Activated B cell treated with CpG ODN at 0.5 μM for 24 hours (primary cell): ENCODE data around the gene LAMTOR3. TPM values are rescaled to one million over a fixed set of nuclear protein-coding genes. Genes with fewer than 3 reads are reported as not detected.

ENCODE experiments used
- ATAC-seq: fragments of 200-7000 bp; cut with Tn5 transposase; one replicate; pipeline ENCODE4 v1.10.0; 2021; ENCODE audit warnings: low read depth, mild to moderate bottlenecking, moderate library complexity
- CTCF ChIA-PET: fragments of 350-600 bp; sonication (Branson Sonifier 250); formaldehyde crosslinking; loops from one replicate; lab custom pipeline; 2021; ENCODE audit warnings: antibody characterized with exemption; lab: Charles Lee
- POLR2A ChIA-PET: fragments of 350-600 bp; sonication (Branson Sonifier 250); formaldehyde crosslinking; loops from one replicate; lab custom pipeline; 2021; ENCODE audit warnings: antibody characterized with exemption; lab: Charles Lee
- DNase-seq: peaks from one replicate; pipeline ENCODE4 v3.0.0; 2022
- H3K27ac Mint-ChIP-seq: one replicate; pipeline ENCODE4 v1.8.0; 2020; ENCODE audit warnings: mixed read lengths
- H3K27me3 Mint-ChIP-seq: one replicate; pipeline ENCODE4 v1.8.0; 2021; ENCODE audit warnings: mixed read lengths
- H3K36me3 Mint-ChIP-seq: one replicate; pipeline ENCODE4 v1.8.0; 2021; ENCODE audit warnings: low read depth, mixed read lengths
- H3K4me1 Mint-ChIP-seq: one replicate; pipeline ENCODE4 v1.8.0; 2021; ENCODE audit warnings: mixed read lengths
- H3K4me3 Mint-ChIP-seq: one replicate; pipeline ENCODE4 v1.8.0; 2020; ENCODE audit warnings: mild to moderate bottlenecking, mixed read lengths
- H3K9me3 Mint-ChIP-seq: one replicate; pipeline ENCODE4 v1.8.0; 2020; ENCODE audit warnings: mixed read lengths
- CTCF ChIP-seq: fragments of 200-600 bp; IDR thresholded peaks from one replicate; pipeline ENCODE4 v1.8.0; 2022; ENCODE audit warnings: antibody characterized with exemption, mild to moderate bottlenecking
- intact Hi-C: fragments of 100-400 bp; cut with micrococcal nuclease; formaldehyde crosslinking; loops from one replicate; pipeline ENCODE4 v1.15.1; 2024
- total RNA-seq: library from RNA; stranded (reverse); gene quantifications from 2 replicates; pipeline ENCODE4 v1.2.3, GENCODE V29; 2022

The LAMTOR3 gene
- total RNA-seq, 1 donor from 2014 or later = 23.8 TPM

- Mint-ChIP-seq H3K4me1 (peaks cover 26% of the 10 kb centered on the region), H3K27me3 (no peaks in the 10 kb centered on the region), H3K27ac (peak overlapping the region; percentile 90), H3K9me3 (no peaks in the 10 kb centered on the region), H3K36me3 (peaks cover 28% of the 10 kb centered on the region), H3K4me3 (peak overlapping the region; percentile 94)
- POLR2A ChIA-PET = interaction anchor here (0.7 to 1.8 kb wide), 8 partner anchors 54 to 1750 kb away, joined by 3 to 57 read pairs (median 6); partner anchors contain the start of genes ADH5, DAPP1, DNAJB14 and H2AZ1
- ATAC-seq (no peak), DNase-seq (no peak)
- CTCF ChIA-PET = interaction anchor here (0.8 to 1.3 kb wide), 3 partner anchors 55 to 898 kb away, joined by 3 to 7 read pairs (median 5); partner anchors contain the start of genes DAPP1 and METAP1
- TF ChIP-seq CTCF = no peak
- intact Hi-C loops = loop anchor here (1.0 to 5.0 kb wide), 7 partner anchors 36 to 1750 kb away; partner anchors contain the start of genes ADH5, DAPP1, METAP1 and STPG2
Observed at GRCh38 chr4:99893839-99894160, 427 bp downstream of the LAMTOR3 start.

- Mint-ChIP-seq H3K9me3 (no peaks in the 10 kb centered on the region), H3K27ac (no peak overlapping the region), H3K27me3 (no peaks in the 10 kb centered on the region), H3K36me3 (peaks cover 31% of the 10 kb centered on the region), H3K4me3 (peak overlapping the region; percentile 94), H3K4me1 (peaks cover 26% of the 10 kb centered on the region)
- no peak for TF ChIP-seq CTCF
- no peak for ATAC-seq
- DNase-seq = no peak
- ChIA-PET CTCF (no interaction called here), POLR2A (interaction anchor here (0.7 kb wide), 2 partner anchors 46 to 84 kb away, joined by 4 read pairs; no protein-coding TSS in a partner anchor)
- intact Hi-C loops = loop anchor here (5.0 kb wide), 2 partner anchors 36 to 896 kb away; partner anchors contain the start of gene METAP1
Observed at GRCh38 chr4:99893029-99893428, 1.2 kb downstream of the LAMTOR3 start.

- H3K27ac Mint-ChIP-seq = no peak overlapping the region
- CTCF ChIA-PET = no interaction called here
- no peaks in the 10 kb centered on the region for H3K27me3 Mint-ChIP-seq
- intact Hi-C loops = loop anchor here (5.0 kb wide), 2 partner anchors 34 to 894 kb away; partner anchors contain the start of gene METAP1
- H3K36me3 Mint-ChIP-seq = peaks cover 44% of the 10 kb centered on the region
- no peak overlapping the region for H3K4me3 Mint-ChIP-seq
- H3K4me1 Mint-ChIP-seq = peaks cover 26% of the 10 kb centered on the region
- ATAC-seq = no peak
- POLR2A ChIA-PET = no interaction called here
- DNase-seq = no peak
- no peak for TF ChIP-seq CTCF
- no peaks in the 10 kb centered on the region for H3K9me3 Mint-ChIP-seq
Observed at GRCh38 chr4:99891351-99891750, 2.9 kb downstream of the LAMTOR3 start.

- ChIA-PET POLR2A (interaction anchor here (0.6 kb wide), 1 partner anchor 333 kb away, joined by 6 read pairs; no protein-coding TSS in a partner anchor), CTCF (no interaction called here)
- Mint-ChIP-seq H3K9me3 (no peaks in the 10 kb centered on the region), H3K27me3 (no peaks in the 10 kb centered on the region), H3K36me3 (peaks cover 56% of the 10 kb centered on the region), H3K27ac (no peak overlapping the region), H3K4me3 (no peak overlapping the region), H3K4me1 (peaks cover 6% of the 10 kb centered on the region)
- intact Hi-C loops = no loop called here
- DNase-seq = no peak
- TF ChIP-seq CTCF = no peak
- no peak for ATAC-seq
Observed at GRCh38 chr4:99887837-99888236, 6.4 kb downstream of the LAMTOR3 start.

GRCh38 chr4:99886146-99886545, 8.1 kb downstream of the LAMTOR3 start:
- intact Hi-C loops = no loop called here
- Mint-ChIP-seq H3K4me1 (no peaks in the 10 kb centered on the region), H3K4me3 (no peak overlapping the region), H3K27ac (no peak overlapping the region), H3K36me3 (peaks cover 57% of the 10 kb centered on the region), H3K9me3 (no peaks in the 10 kb centered on the region), H3K27me3 (no peaks in the 10 kb centered on the region)
- no peak for TF ChIP-seq CTCF
- ChIA-PET CTCF (interaction anchor here (0.7 to 2.7 kb wide), 5 partner anchors 62 to 271 kb away, joined by 3 to 57 read pairs (median 4); no protein-coding TSS in a partner anchor), POLR2A (interaction anchor here (2.3 kb wide), 1 partner anchor 323 kb away, joined by 13 read pairs; the partner anchor contains the start of gene TRMT10A)
- DNase-seq = no peak
- no peak for ATAC-seq
